Peyer's patch (tissue), 4 donors: ENCODE data around the gene WDR59.

Experiments used
- POLR2A ChIP-seq, 2 donors: fragments of 450-650 bp; IDR thresholded peaks; one replicate each; pipeline ENCODE4 v1.5.1; 2017; ENCODE audit warnings: antibody characterized with exemption in 2 of 2, mild to moderate bottlenecking in 2 of 2, moderate library complexity in 2 of 2
- TF ChIP-seq, protein P1 (sequence below), 6 experiments: fragments of 450-650 bp in 4 of 6; fragments of 200-600 bp in 2 of 6; sonication (generic) in 1 of 6; IDR thresholded peaks; one replicate each; pipeline ENCODE4 v1.5.1; 2017 to 2019; ENCODE audit warnings: antibody characterized with exemption in 6 of 6, mild to moderate bottlenecking in 3 of 6, moderate library complexity in 1 of 6

DNA sequence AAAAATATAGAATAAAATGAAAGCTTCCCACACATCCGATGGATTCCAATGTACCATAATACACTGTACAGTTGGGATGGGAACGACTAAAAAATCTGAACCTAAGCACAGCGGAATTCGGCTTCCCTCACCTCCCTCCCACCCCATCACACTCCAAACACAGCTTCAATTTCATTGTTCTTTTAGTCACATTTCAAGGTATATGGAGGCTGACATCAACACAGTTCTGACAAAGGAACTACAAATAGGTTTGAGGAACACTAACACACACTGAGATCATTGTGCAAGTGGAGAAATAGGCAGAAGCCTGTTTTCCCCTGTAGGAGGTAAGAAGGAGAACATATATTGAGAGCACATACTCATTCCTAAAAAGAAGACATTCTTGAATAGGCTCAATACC, 85.1 kb downstream of the WDR59 start:
- TF ChIP-seq, protein P1, sequence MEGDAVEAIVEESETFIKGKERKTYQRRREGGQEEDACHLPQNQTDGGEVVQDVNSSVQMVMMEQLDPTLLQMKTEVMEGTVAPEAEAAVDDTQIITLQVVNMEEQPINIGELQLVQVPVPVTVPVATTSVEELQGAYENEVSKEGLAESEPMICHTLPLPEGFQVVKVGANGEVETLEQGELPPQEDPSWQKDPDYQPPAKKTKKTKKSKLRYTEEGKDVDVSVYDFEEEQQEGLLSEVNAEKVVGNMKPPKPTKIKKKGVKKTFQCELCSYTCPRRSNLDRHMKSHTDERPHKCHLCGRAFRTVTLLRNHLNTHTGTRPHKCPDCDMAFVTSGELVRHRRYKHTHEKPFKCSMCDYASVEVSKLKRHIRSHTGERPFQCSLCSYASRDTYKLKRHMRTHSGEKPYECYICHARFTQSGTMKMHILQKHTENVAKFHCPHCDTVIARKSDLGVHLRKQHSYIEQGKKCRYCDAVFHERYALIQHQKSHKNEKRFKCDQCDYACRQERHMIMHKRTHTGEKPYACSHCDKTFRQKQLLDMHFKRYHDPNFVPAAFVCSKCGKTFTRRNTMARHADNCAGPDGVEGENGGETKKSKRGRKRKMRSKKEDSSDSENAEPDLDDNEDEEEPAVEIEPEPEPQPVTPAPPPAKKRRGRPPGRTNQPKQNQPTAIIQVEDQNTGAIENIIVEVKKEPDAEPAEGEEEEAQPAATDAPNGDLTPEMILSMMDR (IDR thresholded peaks at IDR 0.05) = no peak
- TF ChIP-seq POLR2A (IDR thresholded peaks at IDR 0.05) = no peak
